ENCODE measurements around the gene AKR7A3.
"Not testable (repeated sequence)": the region's sequence is repeated elsewhere in the genome, so short reads cannot be mapped to it uniquely, and the experiment has no call there.

The AKR7A3 gene

GRCh38 chr1:19294638-19295037, 6.1 kb upstream of the AKR7A3 start:
- DNase-seq (ENCODE audit: low read depth in 2 of 3, low spot score in 2 of 3) = no peak

GRCh38 chr1:19289244-19289643, 674 bp upstream of the AKR7A3 start:
- no peak for DNase-seq (ENCODE audit: low read depth in 2 of 3, low spot score in 2 of 3)

GRCh38 chr1:19287436-19288185, 959 bp downstream of the AKR7A3 start:
- no peak for DNase-seq (ENCODE audit: low read depth in 2 of 3, low spot score in 2 of 3)

- not testable (repeated sequence) for DNase-seq (ENCODE audit: low read depth in 2 of 3, low spot score in 2 of 3)
Observed at GRCh38 chr1:19285807-19286206, 2.8 kb downstream of the AKR7A3 start.

- DNase-seq (ENCODE audit: low read depth in 2 of 3, low spot score in 2 of 3) = not testable (repeated sequence)
Observed at GRCh38 chr1:19285366-19285765, 3.2 kb downstream of the AKR7A3 start.

GRCh38 chr1:19284881-19285280, 3.7 kb downstream of the AKR7A3 start:
- DNase-seq (ENCODE audit: low read depth in 2 of 3, low spot score in 2 of 3) = no peak

GRCh38 chr1:19283891-19284290, 4.7 kb downstream of the AKR7A3 start:
- no peak for DNase-seq (ENCODE audit: low read depth in 2 of 3, low spot score in 2 of 3)

- DNase-seq (ENCODE audit: low read depth in 2 of 3, low spot score in 2 of 3) = no peak
Observed at GRCh38 chr1:19274636-19275035, 13.9 kb downstream of the AKR7A3 start.

- not testable (repeated sequence) for DNase-seq (ENCODE audit: low read depth in 2 of 3, low spot score in 2 of 3)
Observed at GRCh38 chr1:19273844-19274531, 14.6 kb downstream of the AKR7A3 start.

- no peak for DNase-seq (ENCODE audit: low read depth in 2 of 3, low spot score in 2 of 3)
Observed at GRCh38 chr1:19273106-19273843, 15.3 kb downstream of the AKR7A3 start.

- no peak for DNase-seq (ENCODE audit: low read depth in 2 of 3, low spot score in 2 of 3)
Observed at GRCh38 chr1:19272064-19272463, 16.5 kb downstream of the AKR7A3 start.

- DNase-seq (ENCODE audit: low read depth in 2 of 3, low spot score in 2 of 3) = not testable (repeated sequence)
Observed at GRCh38 chr1:19270343-19270730, 18.2 kb downstream of the AKR7A3 start.

- DNase-seq (ENCODE audit: low read depth in 2 of 3, low spot score in 2 of 3) = not testable (repeated sequence)
Observed at GRCh38 chr1:19269427-19270342, 18.9 kb downstream of the AKR7A3 start.

- DNase-seq (ENCODE audit: low read depth in 2 of 3, low spot score in 2 of 3) = no peak
Observed at GRCh38 chr1:19268445-19268844, 20.1 kb downstream of the AKR7A3 start.

- DNase-seq (ENCODE audit: low read depth in 2 of 3, low spot score in 2 of 3) = no peak
Observed at GRCh38 chr1:19262744-19263143, 25.8 kb downstream of the AKR7A3 start.

GRCh38 chr1:19262047-19262446, 26.5 kb downstream of the AKR7A3 start:
- no peak for DNase-seq (ENCODE audit: low read depth in 2 of 3, low spot score in 2 of 3)

GRCh38 chr1:19260211-19261138, 28.1 kb downstream of the AKR7A3 start:
- no peak for DNase-seq (ENCODE audit: low read depth in 2 of 3, low spot score in 2 of 3)

- DNase-seq (ENCODE audit: low read depth in 2 of 3, low spot score in 2 of 3) = no peak
Observed at GRCh38 chr1:19258353-19258752, 30.2 kb downstream of the AKR7A3 start.

GRCh38 chr1:19257178-19257914, 31.2 kb downstream of the AKR7A3 start:
- no peak for DNase-seq (ENCODE audit: low read depth in 2 of 3, low spot score in 2 of 3)

All from activated CD8-positive, alpha-beta memory T cell treated with anti-CD3 and anti-CD28 coated beads for 48 hours (primary cell).